GM18861 (cell line): ENCODE results near the gene RAE1.

Experiments used
- ATAC-seq: cut with Tn5 transposase; IDR thresholded peaks from one replicate; pipeline ENCODE4 v1.9.1; 2021; ENCODE audit not compliant: unreplicated experiment

The RAE1 gene

GRCh38 chr20:57369596-57369995 lies 18.5 kb downstream of the RAE1 start:
- ATAC-seq = no peak

DNA sequence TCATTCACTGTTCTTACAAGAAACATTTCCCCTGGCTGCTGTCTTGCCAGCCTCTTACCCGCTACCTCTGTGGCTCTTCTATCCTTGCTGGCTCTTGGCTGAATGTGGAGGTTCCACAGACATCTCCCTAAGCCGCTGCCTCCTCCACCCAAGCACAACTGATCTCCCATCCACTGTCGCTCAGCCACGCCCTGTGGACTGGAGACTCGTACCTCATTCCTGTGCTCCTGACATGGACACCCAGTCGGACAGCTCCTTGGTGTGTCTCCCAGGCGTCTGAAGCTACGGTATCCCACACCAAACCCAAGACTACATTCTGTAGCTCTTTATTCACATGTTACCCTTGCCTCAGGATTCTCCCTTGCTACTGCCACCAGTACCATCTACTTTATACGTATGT lies 19.3 kb downstream of the RAE1 start:
- ATAC-seq = no peak

DNA sequence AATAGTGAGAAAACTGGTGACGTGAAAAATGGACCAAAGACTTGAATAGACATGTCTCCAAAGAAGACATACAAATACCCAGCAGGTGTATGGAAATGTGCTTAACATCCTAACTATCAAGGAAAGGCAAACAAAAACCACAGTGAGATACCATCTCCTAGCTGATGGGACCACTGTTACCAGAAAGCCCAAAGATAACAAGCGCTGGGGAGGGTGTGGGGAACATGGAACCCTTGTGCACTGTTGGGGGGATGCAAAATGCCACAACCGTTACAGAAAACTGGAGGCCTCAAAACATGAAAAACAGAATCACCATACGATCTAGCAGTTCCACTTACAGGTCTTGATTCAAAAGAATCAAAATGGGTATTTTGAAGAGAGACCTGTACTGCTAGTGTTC lies 20.3 kb downstream of the RAE1 start:
- ATAC-seq = no peak

DNA sequence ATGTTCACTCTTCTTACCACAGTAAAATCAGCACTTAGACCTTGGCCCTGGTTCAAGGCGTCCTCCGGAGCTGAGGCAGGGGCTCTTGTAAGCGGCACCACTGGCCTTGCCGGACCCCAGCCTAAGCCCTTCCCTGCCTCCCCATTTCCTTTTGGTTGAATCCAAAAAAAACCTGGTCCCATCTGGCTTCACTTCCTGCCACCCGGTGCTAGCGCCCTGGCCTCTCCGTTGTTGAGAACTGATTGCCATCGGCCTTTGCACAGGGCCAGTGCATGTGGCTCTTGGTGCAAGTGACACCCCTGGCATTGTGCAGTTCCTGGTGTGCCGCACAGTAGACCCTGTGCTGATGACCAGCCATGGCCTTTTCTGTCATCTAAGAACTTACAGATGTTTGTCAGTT lies 21.1 kb downstream of the RAE1 start:
- no peak for ATAC-seq

- ATAC-seq = no peak
These were observed 21.7 kb downstream of the RAE1 start for GRCh38 chr20:57372581-57373350.

DNA sequence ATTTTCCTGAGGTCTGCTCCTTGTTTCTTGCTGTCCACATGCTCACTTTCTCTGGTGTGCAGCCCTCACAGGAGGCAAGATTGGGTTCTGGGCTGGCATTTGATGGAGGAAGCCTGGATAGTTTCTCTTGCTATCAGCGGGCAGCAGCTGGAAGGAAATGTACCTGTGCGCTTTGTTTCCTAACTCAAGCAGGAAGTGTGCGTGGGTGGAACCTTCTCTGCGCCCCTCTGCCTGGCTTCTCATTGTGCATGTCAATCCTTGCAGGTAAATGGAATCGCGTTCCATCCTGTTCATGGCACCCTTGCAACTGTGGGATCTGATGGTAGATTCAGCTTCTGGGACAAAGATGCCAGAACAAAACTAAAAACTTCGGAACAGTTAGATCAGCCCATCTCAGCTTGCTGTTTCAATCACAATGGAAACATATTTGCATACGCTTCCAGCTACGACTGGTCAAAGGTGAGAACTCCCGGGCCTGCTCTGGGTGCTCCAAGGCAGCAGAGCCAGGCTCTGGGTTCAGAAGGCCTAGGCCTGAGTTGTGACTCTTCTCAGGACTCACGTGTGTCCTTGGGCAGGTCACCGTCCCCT lies 23.4 kb downstream of the RAE1 start:
- ATAC-seq = no peak

GRCh38 chr20:57374931-57375651 lies 24.0 kb downstream of the RAE1 start:
- ATAC-seq = no peak

- ATAC-seq = no peak
These were observed 24.7 kb downstream of the RAE1 start for GRCh38 chr20:57375652-57376230.

DNA sequence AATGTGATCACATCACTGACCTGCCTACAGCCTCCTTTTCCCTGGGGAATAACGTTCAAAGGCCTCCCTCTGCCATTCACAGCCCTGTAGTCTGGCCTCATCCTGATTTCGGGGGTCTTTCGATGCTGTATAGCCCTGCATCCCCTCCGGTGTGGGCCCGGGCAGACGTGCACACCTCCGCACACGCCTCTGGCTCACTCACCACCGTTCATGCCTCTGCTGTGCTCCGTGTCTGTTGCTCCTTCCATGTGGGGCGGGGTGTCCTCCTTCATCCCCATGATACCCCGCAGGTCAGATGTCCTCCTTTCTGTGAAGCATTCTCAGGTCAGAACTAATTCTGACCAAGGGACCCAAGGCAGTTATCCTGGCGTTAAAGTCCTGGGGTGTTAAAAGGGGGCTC lies 26.3 kb downstream of the RAE1 start:
- no peak for ATAC-seq

GRCh38 chr20:57378107-57378506 lies 27.1 kb downstream of the RAE1 start:
- ATAC-seq = no peak

DNA sequence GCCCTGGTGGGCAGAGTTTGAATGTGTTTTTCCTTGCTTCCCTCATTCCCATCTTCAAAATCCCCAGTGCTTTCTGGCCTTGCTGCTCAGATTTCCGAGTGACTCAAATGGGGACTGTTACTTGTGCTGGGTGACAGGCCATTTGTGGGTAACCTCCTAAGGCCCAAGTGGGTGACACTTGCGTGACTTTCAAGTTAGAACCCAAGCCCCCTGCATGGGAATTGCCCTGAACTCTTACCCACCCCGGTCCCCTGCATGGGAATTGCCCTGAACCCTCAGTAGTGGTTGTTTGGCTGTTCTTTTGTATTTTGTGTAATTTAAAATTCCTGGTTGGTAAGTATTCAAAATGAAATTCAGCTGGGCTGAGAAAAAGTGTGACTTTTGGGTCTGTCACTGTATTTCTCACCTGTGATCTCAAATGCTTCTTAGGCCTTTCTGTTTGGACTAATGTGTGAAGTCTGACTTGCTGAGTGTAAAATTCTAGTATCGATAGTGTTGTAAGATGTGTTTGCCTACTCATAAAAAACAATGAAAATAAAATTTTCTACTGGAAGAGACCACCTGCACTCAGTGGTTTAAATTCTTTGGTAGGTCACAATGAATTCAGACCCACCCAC lies 27.7 kb downstream of the RAE1 start:
- ATAC-seq = no peak

DNA sequence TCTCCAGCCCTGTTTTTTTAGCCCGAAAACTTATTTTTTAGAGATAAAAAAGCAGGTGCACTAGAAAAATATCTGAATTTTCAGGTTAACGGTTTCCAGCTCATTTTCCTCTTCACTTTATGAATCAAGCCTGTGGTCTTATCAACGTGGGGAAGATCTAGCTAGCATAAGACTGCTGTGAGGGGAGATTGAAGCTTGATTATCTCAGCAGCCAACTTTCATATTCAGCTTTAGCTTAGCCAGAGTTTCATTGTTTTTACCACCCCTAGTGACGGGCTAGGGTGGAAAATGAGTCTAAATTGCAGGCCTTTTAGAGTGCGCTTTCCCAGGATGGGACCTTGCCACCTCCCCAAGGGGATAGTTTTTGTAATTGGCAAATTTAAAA lies 28.2 kb downstream of the RAE1 start:
- ATAC-seq = no peak

DNA sequence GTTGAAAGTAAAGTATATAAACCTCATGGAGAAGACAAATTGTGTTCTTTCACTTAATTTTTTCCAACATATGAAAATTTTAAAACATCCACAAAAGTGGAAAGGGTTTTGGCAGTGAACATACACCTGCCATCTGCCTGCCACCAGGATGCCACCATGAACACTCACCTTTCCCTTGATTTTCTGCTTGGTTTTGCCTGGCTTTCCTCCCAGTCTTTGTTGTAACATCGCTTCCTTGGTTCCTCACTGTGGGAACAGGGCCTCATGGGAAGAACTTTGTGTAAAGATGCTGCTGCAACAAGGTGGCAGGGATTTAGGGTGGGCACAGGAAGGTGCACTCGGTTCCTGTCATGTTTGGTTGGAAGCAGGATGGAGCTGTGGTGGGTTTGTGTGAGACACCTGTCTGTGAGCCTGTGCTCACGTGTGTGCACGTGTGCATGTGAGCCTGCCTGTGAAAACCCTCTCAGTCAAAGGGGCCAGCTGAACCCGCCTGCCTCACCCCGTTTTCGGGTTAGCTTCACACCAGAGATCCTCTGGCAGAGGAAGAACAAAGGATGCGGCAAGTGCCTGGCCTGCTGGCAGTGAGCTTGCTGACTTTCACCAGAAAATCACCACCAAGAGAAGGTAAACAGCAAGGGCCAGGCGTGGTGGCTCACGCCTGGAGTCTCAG lies 29.2 kb downstream of the RAE1 start:
- no peak for ATAC-seq

- ATAC-seq = peak; percentile 57
These were observed 30.8 kb downstream of the RAE1 start for GRCh38 chr20:57381596-57382503.

DNA sequence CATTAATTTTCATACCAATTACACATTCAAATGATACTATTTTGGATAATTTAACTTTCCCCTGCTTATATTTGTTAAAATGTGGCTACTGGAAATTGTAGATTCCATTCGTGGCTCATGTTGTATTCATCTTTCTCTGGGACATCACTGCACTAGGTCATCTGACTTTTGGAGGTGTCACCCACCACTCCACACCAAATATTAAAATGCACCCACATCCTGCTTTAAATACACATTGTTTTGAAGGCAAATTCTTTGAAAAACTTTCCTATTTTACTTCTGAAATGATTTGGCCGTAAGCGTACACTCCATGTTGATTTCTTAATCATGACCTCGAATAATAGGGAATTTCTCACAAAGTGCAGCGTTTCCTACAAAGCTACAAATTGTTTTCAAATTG lies 31.5 kb downstream of the RAE1 start:
- no peak for ATAC-seq

DNA sequence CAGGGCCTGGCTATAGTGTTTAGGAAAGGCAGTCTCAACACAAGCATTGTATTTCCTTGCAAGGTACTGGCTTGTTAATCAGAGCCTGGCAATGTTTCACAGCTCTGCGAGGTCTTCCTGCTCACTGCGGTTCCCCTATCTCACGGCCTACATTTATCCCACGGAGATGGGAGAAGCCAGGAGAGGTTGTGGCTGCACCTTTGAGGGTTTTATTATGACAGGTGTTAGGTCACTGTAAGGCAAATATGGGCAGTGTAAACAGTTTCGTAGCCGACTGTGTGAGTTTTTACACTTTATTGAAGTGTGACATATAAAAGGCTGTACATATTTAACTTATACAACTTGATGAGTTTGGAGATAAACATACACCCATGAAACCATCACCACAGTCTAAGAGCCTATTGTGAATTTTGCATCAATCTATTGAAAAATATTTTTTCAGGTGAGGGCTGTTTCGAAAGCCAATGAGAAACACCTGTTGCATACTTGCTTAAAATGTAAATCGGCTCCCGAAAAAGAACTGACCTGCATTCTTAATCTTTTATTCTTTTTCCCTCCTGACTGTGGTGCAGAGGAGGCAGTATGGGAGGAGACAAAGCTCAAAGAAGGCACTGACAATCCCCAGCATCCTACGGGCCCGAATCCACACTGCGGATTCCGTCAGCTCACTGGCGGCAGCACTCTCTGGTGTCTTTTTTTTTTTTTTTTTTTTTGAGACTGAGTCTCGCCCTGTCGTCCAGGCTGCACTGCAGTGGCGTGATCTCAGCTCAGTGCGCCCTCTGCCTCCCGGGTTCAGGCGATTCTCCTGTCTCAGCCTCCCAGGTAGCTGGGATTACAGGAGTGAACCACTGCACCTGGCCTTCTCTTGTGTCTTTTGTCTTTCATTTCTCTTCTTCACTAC lies 32.6 kb downstream of the RAE1 start:
- ATAC-seq = no peak

GRCh38 chr20:57384486-57384885 lies 33.4 kb downstream of the RAE1 start:
- ATAC-seq = no peak

DNA sequence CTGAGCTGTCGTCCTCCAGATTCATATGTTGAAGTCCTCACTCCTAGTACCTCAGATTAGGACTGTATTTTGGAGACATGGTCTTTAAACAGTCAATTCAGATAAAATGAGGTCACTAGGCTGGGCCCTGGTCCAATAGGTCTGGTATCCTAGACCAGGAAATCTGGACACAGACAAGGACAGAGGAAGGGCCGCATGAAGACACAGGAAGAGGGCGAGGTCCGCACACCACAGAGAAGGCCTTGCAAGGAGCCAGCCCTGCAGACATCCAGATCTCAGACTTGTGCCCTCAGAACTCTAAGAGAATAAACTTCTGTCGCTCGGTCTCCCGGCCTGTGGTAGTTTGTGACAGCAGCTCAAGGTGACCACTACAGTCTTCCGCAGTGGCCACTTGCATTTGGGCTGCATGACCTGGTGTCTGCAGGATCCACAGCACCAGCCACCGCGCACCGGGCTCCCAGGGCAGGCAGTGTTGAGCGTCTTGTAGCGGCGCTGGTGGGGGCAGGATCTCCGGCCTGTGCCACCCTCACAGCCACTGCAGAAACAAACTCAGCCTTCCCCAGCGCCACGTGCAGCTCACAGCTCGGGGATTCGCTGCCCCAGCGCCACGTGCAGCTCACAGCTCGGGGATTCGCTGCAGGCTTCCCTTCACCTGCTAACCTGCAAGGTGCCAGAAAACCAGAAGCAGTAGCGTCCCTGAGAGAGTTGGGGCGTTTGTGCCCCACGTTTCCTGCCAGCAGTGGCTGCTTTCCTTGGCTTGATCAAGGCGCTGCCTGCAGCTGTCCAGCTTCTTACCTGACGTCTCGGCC lies 34.1 kb downstream of the RAE1 start:
- ATAC-seq = no peak
